ENCODE measurements around the gene MACIR.

Gene MACIR

DNA sequence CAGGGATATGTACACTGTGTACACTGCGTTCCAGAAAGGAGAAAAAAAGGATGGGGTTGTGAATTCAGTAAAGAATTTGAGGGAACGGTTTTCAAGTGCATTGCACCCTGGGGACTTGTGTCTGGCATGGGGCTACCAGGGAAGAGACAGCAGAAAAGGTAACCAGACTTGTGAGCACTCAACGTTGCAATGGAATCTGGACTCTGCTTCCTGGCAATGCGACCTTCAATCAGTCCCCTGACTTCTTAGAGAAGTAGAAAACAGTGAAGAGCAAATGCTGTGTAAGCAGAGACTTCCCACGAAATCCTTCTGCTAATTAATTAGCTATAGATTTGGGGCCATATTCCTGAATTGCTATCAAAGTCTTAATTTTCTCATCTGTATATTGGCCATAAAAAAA lies 36.3 kb downstream of the MACIR start:
- TF ChIP-seq CTCF (IDR thresholded peaks at IDR 0.05), result no peak

- no peak for TF ChIP-seq CTCF (IDR thresholded peaks at IDR 0.05)
Measured at GRCh38 chr5:103295424-103295823, 36.9 kb downstream of the MACIR start.

- no peak for TF ChIP-seq CTCF (IDR thresholded peaks at IDR 0.05)
Measured at GRCh38 chr5:103295871-103296270, 37.3 kb downstream of the MACIR start.

GRCh38 chr5:103298117-103298516 lies 39.6 kb downstream of the MACIR start:
- TF ChIP-seq CTCF (IDR thresholded peaks at IDR 0.05), result no peak

DNA sequence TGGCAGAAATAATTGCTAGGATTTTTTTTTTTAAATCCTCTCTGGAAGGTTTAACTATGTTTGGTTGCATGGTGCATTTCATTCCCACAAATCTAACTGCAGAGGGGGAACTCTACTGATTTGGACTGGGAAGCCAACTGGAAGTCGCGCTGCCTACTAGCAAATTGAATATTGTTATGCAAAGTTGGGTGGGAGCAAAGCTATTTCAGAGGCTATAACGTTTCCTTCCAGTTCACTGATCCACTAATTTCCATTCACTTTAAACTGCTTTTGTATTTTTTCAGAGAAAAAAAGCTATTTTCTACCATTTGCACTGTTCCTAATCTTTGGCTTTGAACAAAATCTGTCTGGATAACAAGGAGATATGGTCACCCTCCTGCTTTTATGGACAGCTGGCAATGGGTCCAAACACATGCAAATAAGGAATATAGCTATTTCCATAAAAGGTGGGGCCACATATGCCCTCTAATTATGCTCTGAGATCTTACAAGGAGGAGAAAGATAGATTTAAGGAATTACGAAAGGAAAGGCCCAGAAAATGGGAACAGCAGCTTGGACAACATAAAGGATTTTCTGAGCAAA lies 40.1 kb downstream of the MACIR start:
- no peak for TF ChIP-seq CTCF (IDR thresholded peaks at IDR 0.05)

DNA sequence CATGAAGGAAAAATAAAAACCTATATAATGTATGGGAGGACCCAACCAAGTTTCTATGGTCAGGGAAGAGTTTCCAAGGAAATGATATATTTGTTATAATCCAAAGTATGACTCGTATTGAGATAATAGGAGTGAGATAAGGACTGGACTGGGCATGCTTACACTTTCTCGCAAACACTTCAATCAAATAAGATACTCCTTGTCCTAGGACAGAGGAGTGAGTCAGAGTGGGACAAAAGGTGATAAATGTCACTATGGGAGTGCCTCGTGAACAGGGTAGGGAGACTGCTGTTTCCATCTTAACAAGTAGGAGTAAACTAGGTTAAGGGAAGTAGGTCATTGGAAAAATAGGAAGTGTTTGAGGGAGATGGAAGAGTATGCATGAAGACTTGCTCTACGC lies 47.2 kb downstream of the MACIR start:
- no peak for TF ChIP-seq CTCF (IDR thresholded peaks at IDR 0.05)

- TF ChIP-seq CTCF (IDR thresholded peaks at IDR 0.05), result no peak
Measured at GRCh38 chr5:103307470-103307869, 48.9 kb downstream of the MACIR start.

DNA sequence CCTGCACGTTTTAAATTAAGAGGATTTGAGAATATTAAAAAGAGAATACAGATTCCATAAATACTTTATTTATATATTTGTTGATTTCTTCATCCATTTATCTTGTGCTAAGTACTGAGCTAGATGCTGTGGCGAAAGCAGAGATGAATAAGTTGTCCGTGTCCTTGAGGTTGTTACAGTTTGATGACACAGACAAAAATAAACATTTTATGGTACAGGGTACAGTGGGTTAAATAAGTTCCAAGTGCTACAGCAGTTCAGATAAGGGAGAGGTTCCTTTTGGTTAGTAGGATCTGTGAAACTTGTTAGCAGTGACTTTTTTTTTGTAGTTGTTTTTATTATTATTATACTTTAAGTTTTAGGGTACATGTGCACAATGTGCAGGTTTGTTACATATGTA lies 50.2 kb downstream of the MACIR start:
- TF ChIP-seq CTCF (IDR thresholded peaks at IDR 0.05), result no peak
